ENCODE measurements around the gene IDH3A. TPM values are rescaled to one million over a fixed set of nuclear protein-coding genes. Genes with fewer than 3 reads are reported as not detected.
A peak's percentile ranks its signal among the peaks of the same experiment; 100 is the strongest.

IDH3A gene
- total RNA-seq, 4 donors from 2014 or later = 149 to 369 (median 166) TPM

GRCh38 chr15:78208887-78209645 lies 59.9 kb downstream of the IDH3A start:
- no peaks in the 10 kb centered on the region for H3K9me3 ChIP-seq
- peak overlapping the region in 3 of 4 donors; percentile 41 to 73 (median 51) for H3K27ac ChIP-seq
- 78% methylated on average over 13 of the region's 20 CpGs; no CpG with 5 or more reads in 1 of the 2 donors for WGBS, 2 donors (ENCODE audit: low coverage in 1 of 2)
- H3K36me3 ChIP-seq = no peaks in the 10 kb centered on the region
- TF ChIP-seq POLR2AphosphoS5 (IDR thresholded peaks at IDR 0.05) (no peak), POLR2A (IDR thresholded peaks at IDR 0.05) (no peak), CTCF (IDR thresholded peaks at IDR 0.05) (no peak), EP300 (IDR thresholded peaks at IDR 0.05; ENCODE audit: low read depth) (no peak)
- DNase-seq = peak; percentile 61
- peaks cover 30 to 49% (median 39%) of the 10 kb centered on the region in 4 donors for H3K4me1 ChIP-seq
- intact Hi-C loops (cut with DNase I; ENCODE audit: low total_unique reads) = no loop called here
- in situ Hi-C loops (cut with MboI; ENCODE audit: low pct_ligation_motif_present in 1 of 4, low pct_unique_long_range_greater_than_20kb in 1 of 4, low sequenced_read_pairs in 3 of 4) = no loop called here
- H3K4me3 ChIP-seq = no peak overlapping the region
- H3K27me3 ChIP-seq = no peaks in the 10 kb centered on the region

- intact Hi-C loops (cut with DNase I; ENCODE audit: low total_unique reads) = no loop called here
- no peak for TF ChIP-seq EP300 (IDR thresholded peaks at IDR 0.05; ENCODE audit: low read depth)
- TF ChIP-seq POLR2AphosphoS5 (IDR thresholded peaks at IDR 0.05) = peak in 1 of 3 donors; percentile 26
- WGBS, 2 donors (ENCODE audit: low coverage in 1 of 2) = 40% methylated on average over 1 to 7 of the region's 9 CpGs
- Histone ChIP-seq H3K9me3 (no peaks in the 10 kb centered on the region), H3K4me3 (no peak overlapping the region), H3K4me1 (peaks cover 30 to 49% (median 39%) of the 10 kb centered on the region in 4 donors), H3K27ac (peak overlapping the region; percentile 5 to 73 (median 46)), H3K36me3 (no peaks in the 10 kb centered on the region), H3K27me3 (no peaks in the 10 kb centered on the region)
- DNase-seq = peak; percentile 64
- in situ Hi-C loops (cut with MboI; ENCODE audit: low pct_ligation_motif_present in 1 of 4, low pct_unique_long_range_greater_than_20kb in 1 of 4, low sequenced_read_pairs in 3 of 4) = no loop called here
Observed at GRCh38 chr15:78209646-78210348, 60.6 kb downstream of the IDH3A start.

- H3K27ac ChIP-seq = peak overlapping the region; percentile 5 to 73 (median 46)
- no peaks in the 10 kb centered on the region for H3K36me3 ChIP-seq
- no peak for TF ChIP-seq EP300 (IDR thresholded peaks at IDR 0.05; ENCODE audit: low read depth)
- no peak for TF ChIP-seq CTCF (IDR thresholded peaks at IDR 0.05)
- TF ChIP-seq POLR2A (IDR thresholded peaks at IDR 0.05) = no peak
- no peak for TF ChIP-seq POLR2AphosphoS5 (IDR thresholded peaks at IDR 0.05)
- no peak for DNase-seq
- 40 to 48% methylated on average over 4 to 5 of the region's 5 CpGs for WGBS, 2 donors (ENCODE audit: low coverage in 1 of 2)
- H3K4me3 ChIP-seq = no peak overlapping the region
- no peaks in the 10 kb centered on the region for H3K27me3 ChIP-seq
- no peaks in the 10 kb centered on the region for H3K9me3 ChIP-seq
- peaks cover 30 to 51% (median 39%) of the 10 kb centered on the region in 4 donors for H3K4me1 ChIP-seq
- in situ Hi-C loops (cut with MboI; ENCODE audit: low pct_ligation_motif_present in 1 of 4, low pct_unique_long_range_greater_than_20kb in 1 of 4, low sequenced_read_pairs in 3 of 4) (no loop called here), intact Hi-C loops (cut with DNase I; ENCODE audit: low total_unique reads) (no loop called here)
Observed at GRCh38 chr15:78210349-78210717, 61.2 kb downstream of the IDH3A start.

- H3K4me3 ChIP-seq = no peak overlapping the region
- no peaks in the 10 kb centered on the region for H3K36me3 ChIP-seq
- H3K9me3 ChIP-seq = no peaks in the 10 kb centered on the region
- H3K27ac ChIP-seq = peak overlapping the region; percentile 2 to 51 (median 18)
- WGBS, 2 donors (ENCODE audit: low coverage in 1 of 2) = 67 to 74% methylated on average over 3 to 12 of the region's 12 CpGs
- no peak for DNase-seq
- in situ Hi-C loops (cut with MboI; ENCODE audit: low pct_ligation_motif_present in 1 of 4, low pct_unique_long_range_greater_than_20kb in 1 of 4, low sequenced_read_pairs in 3 of 4) = no loop called here
- peaks cover 38 to 61% (median 47%) of the 10 kb centered on the region in 4 donors for H3K4me1 ChIP-seq
- no peak for TF ChIP-seq POLR2A (IDR thresholded peaks at IDR 0.05)
- no peak for TF ChIP-seq POLR2AphosphoS5 (IDR thresholded peaks at IDR 0.05)
- no peak for TF ChIP-seq EP300 (IDR thresholded peaks at IDR 0.05; ENCODE audit: low read depth)
- TF ChIP-seq CTCF (IDR thresholded peaks at IDR 0.05) = no peak
- intact Hi-C loops (cut with DNase I; ENCODE audit: low total_unique reads) = no loop called here
- no peaks in the 10 kb centered on the region for H3K27me3 ChIP-seq
Observed at GRCh38 chr15:78211189-78211921, 62.2 kb downstream of the IDH3A start.
